WTC11 (cell line): Measurements from ENCODE around the gene SNX5. TPM values are rescaled to one million over a fixed set of nuclear protein-coding genes. Genes with fewer than 3 reads are reported as not detected.

Experiments used
- ATAC-seq: fragments of 200-7000 bp; cut with Tn5 transposase; 2 replicates; pipeline ENCODE4 v1.10.0; 2021; ENCODE audit warnings: mild to moderate bottlenecking, moderate library complexity
- CTCF ChIA-PET: fragments of 300-600 bp; sonication (Branson Sonifier 250); formaldehyde crosslinking; loops from one replicate; lab custom pipeline; 2021; ENCODE audit warnings: antibody characterized with exemption; lab: Charles Lee
- POLR2A ChIA-PET: fragments of 350-600 bp; sonication (Branson Sonifier 250); formaldehyde crosslinking; loops from one replicate; lab custom pipeline; 2021; ENCODE audit warnings: antibody characterized with exemption; lab: Charles Lee
- DNase-seq: peaks from one replicate; pipeline ENCODE4 v3.0.0; 2021; ENCODE audit warnings: low spot score
- H3K27ac Mint-ChIP-seq: 2 replicates; pipeline ENCODE4 v1.8.0; 2021; ENCODE audit warnings: mixed read lengths
- H3K27me3 Mint-ChIP-seq: 2 replicates; pipeline ENCODE4 v1.8.0; 2021; ENCODE audit warnings: low read depth, mild to moderate bottlenecking, moderate library complexity, mixed read lengths
- H3K36me3 Mint-ChIP-seq: 2 replicates; pipeline ENCODE4 v1.8.0; 2021; ENCODE audit warnings: mixed read lengths
- H3K4me1 Mint-ChIP-seq: 2 replicates; pipeline ENCODE4 v1.8.0; 2022; ENCODE audit warnings: mixed read lengths
- H3K4me3 Mint-ChIP-seq: 2 replicates; pipeline ENCODE4 v1.8.0; 2021; ENCODE audit warnings: mild to moderate bottlenecking, moderate library complexity, mixed read lengths
- H3K9me3 Mint-ChIP-seq: 2 replicates; pipeline ENCODE4 v1.8.0; 2021; ENCODE audit warnings: mixed read lengths
- ATF1 ChIP-seq: sonication (generic); formaldehyde crosslinking; IDR thresholded peaks from 2 replicates; pipeline ENCODE4 v1.8.1; 2023; ENCODE audit warnings: mild to moderate bottlenecking, moderate library complexity, missing genetic modification reagents
- CBFB ChIP-seq: sonication (generic); formaldehyde crosslinking; IDR thresholded peaks from 2 replicates; pipeline ENCODE4 v1.8.1; 2022; ENCODE audit warnings: mild to moderate bottlenecking, low read depth, missing genetic modification reagents
- EMX1 ChIP-seq: fragments of 250-450 bp; sonication (Bioruptor Pico); IDR thresholded peaks from 2 replicates; pipeline ENCODE4 v1.8.0; 2021; ENCODE audit warnings: mild to moderate bottlenecking
- ETV6 ChIP-seq: sonication (generic); formaldehyde crosslinking; IDR thresholded peaks from 2 replicates; pipeline ENCODE4 v1.8.1; 2022; ENCODE audit warnings: mild to moderate bottlenecking, missing genetic modification reagents
- FOXJ3 ChIP-seq: sonication (generic); formaldehyde crosslinking; IDR thresholded peaks from 2 replicates; pipeline ENCODE4 v1.9.0; 2021; ENCODE audit warnings: missing genetic modification reagents, mild to moderate bottlenecking, borderline replicate concordance
- FOXP1 ChIP-seq: sonication (generic); formaldehyde crosslinking; IDR thresholded peaks from 2 replicates; pipeline ENCODE4 v1.8.0; 2022; ENCODE audit warnings: missing genetic modification reagents, mild to moderate bottlenecking, moderate library complexity, borderline replicate concordance
- GRHL2 ChIP-seq: fragments of 250-450 bp; sonication (Bioruptor Pico); IDR thresholded peaks from 2 replicates; pipeline ENCODE4 v1.8.0; 2022; ENCODE audit warnings: mild to moderate bottlenecking, moderate library complexity; ENCODE audit not compliant: insufficient replicate concordance, severe bottlenecking
- GTF2I ChIP-seq: fragments of 250-450 bp; sonication (Bioruptor Pico); conservative IDR thresholded peaks from 2 replicates; pipeline ENCODE4 v1.4.0; 2021; ENCODE audit warnings: mild to moderate bottlenecking
- IRF2 ChIP-seq: sonication (generic); formaldehyde crosslinking; IDR thresholded peaks from 2 replicates; pipeline ENCODE4 v1.8.0; 2022; ENCODE audit warnings: low read depth, missing genetic modification reagents, borderline replicate concordance
- JAZF1 ChIP-seq: fragments of 250-450 bp; sonication (Bioruptor Pico); IDR thresholded peaks from 2 replicates; pipeline ENCODE4 v1.9.0; 2021; ENCODE audit warnings: moderate library complexity, mild to moderate bottlenecking, inconsistent platforms
- NR3C1 ChIP-seq: sonication (generic); formaldehyde crosslinking; conservative IDR thresholded peaks from 2 replicates; pipeline ENCODE4 v1.8.1; 2023; ENCODE audit warnings: low read depth, mild to moderate bottlenecking, missing genetic modification reagents
- OVOL2 ChIP-seq: fragments of 250-450 bp; sonication (Bioruptor Pico); IDR thresholded peaks from 2 replicates; pipeline ENCODE4 v1.9.0; 2021; ENCODE audit warnings: mild to moderate bottlenecking, borderline replicate concordance
- RELA ChIP-seq: sonication (generic); formaldehyde crosslinking; IDR thresholded peaks from 2 replicates; pipeline ENCODE4 v1.8.1; 2022; ENCODE audit warnings: missing genetic modification reagents, mild to moderate bottlenecking, borderline replicate concordance
- RORB ChIP-seq: fragments of 250-450 bp; sonication (Bioruptor Pico); IDR thresholded peaks from 2 replicates; pipeline ENCODE4 v1.9.0; 2021; ENCODE audit warnings: mild to moderate bottlenecking
- SMAD4 ChIP-seq: sonication (generic); formaldehyde crosslinking; IDR thresholded peaks from 2 replicates; pipeline ENCODE4 v1.8.0; 2022; ENCODE audit warnings: mild to moderate bottlenecking, missing genetic modification reagents
- SP1 ChIP-seq: sonication (generic); formaldehyde crosslinking; conservative IDR thresholded peaks from 2 replicates; pipeline ENCODE4 v1.8.1; 2022; ENCODE audit warnings: missing genetic modification reagents
- TCF7 ChIP-seq: sonication (generic); formaldehyde crosslinking; IDR thresholded peaks from 2 replicates; pipeline ENCODE4 v1.8.0; 2022; ENCODE audit warnings: mild to moderate bottlenecking, low read depth, missing genetic modification reagents, moderate library complexity
- TEAD4 ChIP-seq: sonication (generic); formaldehyde crosslinking; IDR thresholded peaks from 2 replicates; pipeline ENCODE4 v1.8.0; 2022; ENCODE audit warnings: mild to moderate bottlenecking, missing genetic modification reagents
- TP53 ChIP-seq: sonication (generic); formaldehyde crosslinking; IDR thresholded peaks from 2 replicates; pipeline ENCODE4 v1.8.1; 2023; ENCODE audit warnings: mild to moderate bottlenecking, missing genetic modification reagents
- ZNF219 ChIP-seq: sonication (generic); formaldehyde crosslinking; IDR thresholded peaks from 2 replicates; pipeline ENCODE4 v1.8.0; 2023; ENCODE audit warnings: missing genetic modification reagents, mild to moderate bottlenecking, borderline replicate concordance
- ZNF232 ChIP-seq: sonication (generic); formaldehyde crosslinking; IDR thresholded peaks from 2 replicates; pipeline ENCODE4 v1.8.0; 2022; ENCODE audit warnings: mild to moderate bottlenecking, missing genetic modification reagents
- ZNF263 ChIP-seq: sonication (generic); formaldehyde crosslinking; IDR thresholded peaks from 2 replicates; pipeline ENCODE4 v1.8.1; 2022; ENCODE audit warnings: low read depth, mild to moderate bottlenecking, moderate library complexity, missing genetic modification reagents
- ZNF423 ChIP-seq: fragments of 250-450 bp; sonication (Bioruptor Pico); IDR thresholded peaks from 2 replicates; pipeline ENCODE4 v2.1.2; 2022; ENCODE audit warnings: mild to moderate bottlenecking, moderate library complexity
- total RNA-seq: library from RNA; stranded (reverse); gene quantifications from 3 replicates; pipeline ENCODE4 v1.2.3, GENCODE V29; 2021
- TF ChIP-seq, protein P1 (sequence below): sonication (generic); formaldehyde crosslinking; IDR thresholded peaks from 2 replicates; pipeline ENCODE4 v1.8.0; 2022; ENCODE audit warnings: missing genetic modification reagents
- TF ChIP-seq, protein P2 (sequence below): sonication (generic); formaldehyde crosslinking; IDR thresholded peaks from 2 replicates; pipeline ENCODE4 v1.8.1; 2022; ENCODE audit warnings: mild to moderate bottlenecking, moderate library complexity, missing genetic modification reagents
- TF ChIP-seq, protein P3 (sequence below): sonication (generic); formaldehyde crosslinking; conservative IDR thresholded peaks from 2 replicates; pipeline ENCODE4 v1.8.1; 2022; ENCODE audit warnings: mild to moderate bottlenecking, missing genetic modification reagents
- TF ChIP-seq, protein P4 (sequence below): sonication (generic); formaldehyde crosslinking; IDR thresholded peaks from 2 replicates; pipeline ENCODE4 v1.8.0; 2023; ENCODE audit warnings: missing genetic modification reagents
- TF ChIP-seq, protein P5 (sequence below): fragments of 200-600 bp; IDR thresholded peaks from 2 replicates; pipeline ENCODE4 v1.8.0; 2022; ENCODE audit warnings: antibody characterized with exemption
- TF ChIP-seq, protein P6 (sequence below): sonication (generic); formaldehyde crosslinking; IDR thresholded peaks from 2 replicates; pipeline ENCODE4 v1.8.0; 2022; ENCODE audit warnings: mild to moderate bottlenecking, missing genetic modification reagents

Gene SNX5
- total RNA-seq, 1 experiment from 2014 or later = 192 TPM

DNA sequence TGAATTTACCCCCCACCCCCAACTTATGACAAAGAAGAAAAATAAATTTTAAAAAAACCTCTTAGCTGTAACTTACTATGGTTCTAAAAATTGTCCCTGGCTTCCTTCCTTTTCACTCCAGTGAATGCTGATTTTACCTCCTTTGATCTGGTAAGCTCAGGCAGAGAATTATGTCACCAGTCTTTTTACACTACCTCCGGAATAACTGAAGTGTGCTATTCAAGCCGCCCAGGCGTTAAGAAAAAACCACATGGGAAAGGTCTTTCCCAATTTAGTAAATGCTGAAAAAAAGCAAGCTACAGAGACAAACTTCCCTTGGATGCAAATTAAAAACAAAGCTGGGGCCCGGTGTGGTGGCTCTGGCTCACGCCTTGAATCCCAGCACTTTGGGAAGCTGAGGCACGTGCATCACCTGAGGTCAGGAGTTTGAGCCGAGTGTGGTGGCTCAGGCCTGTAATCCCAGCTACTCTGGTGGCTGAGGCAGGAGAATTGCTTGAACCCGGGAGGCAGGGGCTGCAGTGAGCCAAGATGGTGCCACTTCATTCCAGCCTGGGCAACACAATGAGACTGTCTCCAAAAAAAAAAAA, 12.4 kb downstream of the SNX5 start (continued):
- TF ChIP-seq, protein P1, sequence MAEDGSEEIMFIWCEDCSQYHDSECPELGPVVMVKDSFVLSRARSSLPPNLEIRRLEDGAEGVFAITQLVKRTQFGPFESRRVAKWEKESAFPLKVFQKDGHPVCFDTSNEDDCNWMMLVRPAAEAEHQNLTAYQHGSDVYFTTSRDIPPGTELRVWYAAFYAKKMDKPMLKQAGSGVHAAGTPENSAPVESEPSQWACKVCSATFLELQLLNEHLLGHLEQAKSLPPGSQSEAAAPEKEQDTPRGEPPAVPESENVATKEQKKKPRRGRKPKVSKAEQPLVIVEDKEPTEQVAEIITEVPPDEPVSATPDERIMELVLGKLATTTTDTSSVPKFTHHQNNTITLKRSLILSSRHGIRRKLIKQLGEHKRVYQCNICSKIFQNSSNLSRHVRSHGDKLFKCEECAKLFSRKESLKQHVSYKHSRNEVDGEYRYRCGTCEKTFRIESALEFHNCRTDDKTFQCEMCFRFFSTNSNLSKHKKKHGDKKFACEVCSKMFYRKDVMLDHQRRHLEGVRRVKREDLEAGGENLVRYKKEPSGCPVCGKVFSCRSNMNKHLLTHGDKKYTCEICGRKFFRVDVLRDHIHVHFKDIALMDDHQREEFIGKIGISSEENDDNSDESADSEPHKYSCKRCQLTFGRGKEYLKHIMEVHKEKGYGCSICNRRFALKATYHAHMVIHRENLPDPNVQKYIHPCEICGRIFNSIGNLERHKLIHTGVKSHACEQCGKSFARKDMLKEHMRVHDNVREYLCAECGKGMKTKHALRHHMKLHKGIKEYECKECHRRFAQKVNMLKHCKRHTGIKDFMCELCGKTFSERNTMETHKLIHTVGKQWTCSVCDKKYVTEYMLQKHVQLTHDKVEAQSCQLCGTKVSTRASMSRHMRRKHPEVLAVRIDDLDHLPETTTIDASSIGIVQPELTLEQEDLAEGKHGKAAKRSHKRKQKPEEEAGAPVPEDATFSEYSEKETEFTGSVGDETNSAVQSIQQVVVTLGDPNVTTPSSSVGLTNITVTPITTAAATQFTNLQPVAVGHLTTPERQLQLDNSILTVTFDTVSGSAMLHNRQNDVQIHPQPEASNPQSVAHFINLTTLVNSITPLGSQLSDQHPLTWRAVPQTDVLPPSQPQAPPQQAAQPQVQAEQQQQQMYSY (CRISPR knock-in tag) = no peak
- no peak for TF ChIP-seq GRHL2 (CRISPR knock-in tag)
- TF ChIP-seq, protein P2, sequence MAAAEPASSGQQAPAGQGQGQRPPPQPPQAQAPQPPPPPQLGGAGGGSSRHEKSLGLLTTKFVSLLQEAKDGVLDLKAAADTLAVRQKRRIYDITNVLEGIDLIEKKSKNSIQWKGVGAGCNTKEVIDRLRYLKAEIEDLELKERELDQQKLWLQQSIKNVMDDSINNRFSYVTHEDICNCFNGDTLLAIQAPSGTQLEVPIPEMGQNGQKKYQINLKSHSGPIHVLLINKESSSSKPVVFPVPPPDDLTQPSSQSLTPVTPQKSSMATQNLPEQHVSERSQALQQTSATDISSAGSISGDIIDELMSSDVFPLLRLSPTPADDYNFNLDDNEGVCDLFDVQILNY (CRISPR knock-in tag) = no peak
- no peak for TF ChIP-seq ZNF219 (CRISPR knock-in tag)
- TF ChIP-seq ATF1 (CRISPR knock-in tag) = no peak
- TF ChIP-seq NR3C1 = no peak

DNA sequence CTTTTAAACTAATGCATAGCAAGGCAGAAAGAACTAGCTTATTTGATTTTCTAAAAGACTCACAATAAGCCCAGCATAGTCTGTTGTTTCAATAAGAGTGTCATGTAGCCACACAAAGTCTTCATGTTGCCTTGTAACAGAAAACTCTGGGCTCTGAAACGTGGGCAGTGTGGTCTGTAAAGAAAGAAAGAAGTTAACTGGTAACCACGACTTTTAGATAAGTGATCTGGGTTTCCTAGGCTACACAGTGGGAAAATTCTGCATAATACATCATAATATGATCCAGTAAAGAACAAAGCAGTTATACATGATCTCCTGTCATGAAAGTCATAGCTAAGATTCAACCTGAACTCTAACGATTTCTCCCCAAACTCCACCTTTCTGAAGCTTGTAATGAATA, 13.3 kb downstream of the SNX5 start:
- ChIA-PET CTCF (no interaction called here), POLR2A (interaction anchor here (1.3 kb wide), 1 partner anchor 14 kb away, joined by 5 read pairs; the partner anchor contains the start of gene MGME1)
- TF ChIP-seq CBFB (CRISPR knock-in tag) = no peak
- TF ChIP-seq ZNF423 (CRISPR knock-in tag) = no peak
- no peak for TF ChIP-seq OVOL2 (CRISPR knock-in tag)
- TF ChIP-seq EMX1 (CRISPR knock-in tag) = no peak
- no peak for TF ChIP-seq TCF7 (CRISPR knock-in tag)
- TF ChIP-seq RORB (CRISPR knock-in tag) = no peak
- TF ChIP-seq ZNF232 (CRISPR knock-in tag) = no peak
- TF ChIP-seq, protein P3, sequence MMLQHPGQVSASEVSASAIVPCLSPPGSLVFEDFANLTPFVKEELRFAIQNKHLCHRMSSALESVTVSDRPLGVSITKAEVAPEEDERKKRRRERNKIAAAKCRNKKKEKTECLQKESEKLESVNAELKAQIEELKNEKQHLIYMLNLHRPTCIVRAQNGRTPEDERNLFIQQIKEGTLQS (CRISPR knock-in tag) = no peak
- no peak for TF ChIP-seq GTF2I
- TF ChIP-seq, protein P4, sequence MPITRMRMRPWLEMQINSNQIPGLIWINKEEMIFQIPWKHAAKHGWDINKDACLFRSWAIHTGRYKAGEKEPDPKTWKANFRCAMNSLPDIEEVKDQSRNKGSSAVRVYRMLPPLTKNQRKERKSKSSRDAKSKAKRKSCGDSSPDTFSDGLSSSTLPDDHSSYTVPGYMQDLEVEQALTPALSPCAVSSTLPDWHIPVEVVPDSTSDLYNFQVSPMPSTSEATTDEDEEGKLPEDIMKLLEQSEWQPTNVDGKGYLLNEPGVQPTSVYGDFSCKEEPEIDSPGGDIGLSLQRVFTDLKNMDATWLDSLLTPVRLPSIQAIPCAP = no peak
- TF ChIP-seq JAZF1 = no peak
- no peak for TF ChIP-seq TP53 (CRISPR knock-in tag)
- TF ChIP-seq IRF2 = no peak
- no peak for TF ChIP-seq FOXJ3 (CRISPR knock-in tag)
- no peak for TF ChIP-seq ZNF263 (CRISPR knock-in tag)
- H3K4me3 Mint-ChIP-seq = no peak overlapping the region
- peaks cover 71% of the 10 kb centered on the region for H3K36me3 Mint-ChIP-seq
- peak overlapping the region; percentile 84 for H3K27ac Mint-ChIP-seq
- DNase-seq (no peak), ATAC-seq (no peak)
- peaks cover 32% of the 10 kb centered on the region for H3K4me1 Mint-ChIP-seq
- H3K27me3 Mint-ChIP-seq = no peaks in the 10 kb centered on the region
- no peaks in the 10 kb centered on the region for H3K9me3 Mint-ChIP-seq

DNA sequence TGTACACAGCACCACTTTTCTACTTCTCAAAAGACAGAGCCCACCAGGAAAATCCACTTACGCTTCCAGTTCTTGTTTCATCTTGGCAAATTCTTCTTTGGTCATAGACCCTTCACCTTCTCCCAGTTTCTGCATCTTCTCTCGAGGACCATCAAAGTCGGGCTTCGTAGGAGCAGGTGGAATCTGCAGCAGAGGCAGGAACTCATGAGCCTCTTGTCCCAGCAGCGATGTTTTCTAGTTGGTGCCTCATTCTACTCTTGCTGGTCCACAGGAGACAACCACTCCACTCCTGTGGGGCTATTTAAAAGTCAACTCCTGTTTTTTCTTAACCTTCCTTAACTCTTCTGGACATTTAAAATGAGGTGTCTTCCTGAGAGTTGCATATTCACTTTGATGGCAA, 14.7 kb downstream of the SNX5 start:
- Mint-ChIP-seq H3K36me3 (peaks cover 85% of the 10 kb centered on the region), H3K4me3 (no peak overlapping the region), H3K27ac (peak overlapping the region; percentile 93), H3K27me3 (no peaks in the 10 kb centered on the region), H3K4me1 (peaks cover 19% of the 10 kb centered on the region), H3K9me3 (no peaks in the 10 kb centered on the region)
- POLR2A ChIA-PET = no interaction called here
- CTCF ChIA-PET = no interaction called here
- ATAC-seq = no peak
- no peak for DNase-seq
- TF ChIP-seq ETV6 (CRISPR knock-in tag) (no peak), TEAD4 (CRISPR knock-in tag) (no peak), FOXP1 (CRISPR knock-in tag) (no peak), SMAD4 (CRISPR knock-in tag) (no peak), FOXJ3 (CRISPR knock-in tag) (no peak), RELA (CRISPR knock-in tag) (no peak), SP1 (CRISPR knock-in tag) (no peak)
- TF ChIP-seq, protein P5, sequence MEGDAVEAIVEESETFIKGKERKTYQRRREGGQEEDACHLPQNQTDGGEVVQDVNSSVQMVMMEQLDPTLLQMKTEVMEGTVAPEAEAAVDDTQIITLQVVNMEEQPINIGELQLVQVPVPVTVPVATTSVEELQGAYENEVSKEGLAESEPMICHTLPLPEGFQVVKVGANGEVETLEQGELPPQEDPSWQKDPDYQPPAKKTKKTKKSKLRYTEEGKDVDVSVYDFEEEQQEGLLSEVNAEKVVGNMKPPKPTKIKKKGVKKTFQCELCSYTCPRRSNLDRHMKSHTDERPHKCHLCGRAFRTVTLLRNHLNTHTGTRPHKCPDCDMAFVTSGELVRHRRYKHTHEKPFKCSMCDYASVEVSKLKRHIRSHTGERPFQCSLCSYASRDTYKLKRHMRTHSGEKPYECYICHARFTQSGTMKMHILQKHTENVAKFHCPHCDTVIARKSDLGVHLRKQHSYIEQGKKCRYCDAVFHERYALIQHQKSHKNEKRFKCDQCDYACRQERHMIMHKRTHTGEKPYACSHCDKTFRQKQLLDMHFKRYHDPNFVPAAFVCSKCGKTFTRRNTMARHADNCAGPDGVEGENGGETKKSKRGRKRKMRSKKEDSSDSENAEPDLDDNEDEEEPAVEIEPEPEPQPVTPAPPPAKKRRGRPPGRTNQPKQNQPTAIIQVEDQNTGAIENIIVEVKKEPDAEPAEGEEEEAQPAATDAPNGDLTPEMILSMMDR = no peak
- TF ChIP-seq, protein P6, sequence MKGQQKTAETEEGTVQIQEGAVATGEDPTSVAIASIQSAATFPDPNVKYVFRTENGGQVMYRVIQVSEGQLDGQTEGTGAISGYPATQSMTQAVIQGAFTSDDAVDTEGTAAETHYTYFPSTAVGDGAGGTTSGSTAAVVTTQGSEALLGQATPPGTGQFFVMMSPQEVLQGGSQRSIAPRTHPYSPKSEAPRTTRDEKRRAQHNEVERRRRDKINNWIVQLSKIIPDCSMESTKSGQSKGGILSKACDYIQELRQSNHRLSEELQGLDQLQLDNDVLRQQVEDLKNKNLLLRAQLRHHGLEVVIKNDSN (CRISPR knock-in tag) = no peak
